HepG2 (cell line): Measurements from ENCODE around the gene ATP9A. TPM values are rescaled to one million over a fixed set of nuclear protein-coding genes. Genes with fewer than 3 reads are reported as not detected.

Source experiments
- ATAC-seq: fragments of 200-7000 bp; cut with Tn5 transposase; 3 replicates; pipeline ENCODE4 v1.9.1; 2020; ENCODE audit warnings: mild to moderate bottlenecking, moderate library complexity
- BruUV-seq: library from RNA; stranded (reverse); fragments of 400-500 nt; replicated peaks from 2 replicates; lab custom pipeline; 2021; lab: Mats Ljungman, UMichigan
- CTCF ChIA-PET: fragments of 300-600 bp; formaldehyde crosslinking; extraction: SDS; loops from one replicate; lab custom pipeline; 2021; ENCODE audit warnings: low total read pairs, inconsistent platforms, low intra/inter-chr PET ratio; lab: Yijun Ruan, JAX
- POLR2A ChIA-PET: fragments of 350-600 bp; sonication (Branson Sonifier 250); formaldehyde crosslinking; loops from one replicate; lab custom pipeline; 2020; ENCODE audit warnings: antibody characterized with exemption, inconsistent platforms; lab: Yijun Ruan, JAX
- DNase-seq: peaks from one replicate; pipeline ENCODE4 v3.0.0-alpha.2; 2015; ENCODE audit warnings: low spot score
- FAIRE-seq: peaks from 3 replicates; lab custom pipeline; 2011; peaks lifted over from hg19 to GRCh38; lab: Jason Lieb, UNC
- H2AFZ ChIP-seq: one replicate; pipeline ENCODE4 v1.6.1; 2011; ENCODE audit warnings: low read length, inconsistent platforms
- H3K27ac ChIP-seq: fragments of 300-600 bp; 3 replicates; pipeline ENCODE4 v1.8.0; 2011; ENCODE audit warnings: mixed run types, mild to moderate bottlenecking, mixed read lengths, low read length, inconsistent platforms; ENCODE audit not compliant: insufficient read depth; ENCODE audit errors: extremely low read length
- H3K27me3 ChIP-seq, 2 experiments: fragments of 200-600 bp in 1 of 2; 2 replicates in 1 of 2; 3 replicates in 1 of 2; pipeline versions ENCODE4 v1.6.0 to v1.8.0; 2011; ENCODE audit warnings: low read length in 2 of 2, mild to moderate bottlenecking in 2 of 2, moderate library complexity in 2 of 2, inconsistent platforms in 1 of 2; ENCODE audit not compliant: insufficient read depth in 2 of 2, control insufficient read depth in 1 of 2
- H3K36me3 ChIP-seq, 2 experiments: fragments of 200-600 bp in 1 of 2; replicated peaks in 1 of 2; 2 replicates in 1 of 2; 3 replicates in 1 of 2; pipeline versions ENCODE4 v1.5.1 to v1.8.0; 2011; ENCODE audit warnings: low read length in 2 of 2, inconsistent platforms in 1 of 2; ENCODE audit not compliant: insufficient read depth in 2 of 2, control insufficient read depth in 1 of 2
- H3K4me1 ChIP-seq: 2 replicates; pipeline ENCODE4 v1.5.1; 2012; ENCODE audit warnings: low read length, inconsistent platforms; ENCODE audit not compliant: insufficient read depth
- H3K4me2 ChIP-seq: 2 replicates; pipeline ENCODE4 v1.6.0; 2011; ENCODE audit warnings: low read depth, low read length, inconsistent platforms
- H3K4me3 ChIP-seq, 3 experiments: fragments of 200-600 bp in 1 of 3; sonication (generic), shearing (Covaris generic) in 1 of 3; replicated peaks in 1 of 3; 2 replicates each; pipeline ENCODE4 v1.5.1; 2011 to 2016; ENCODE audit warnings: low read length in 3 of 3, inconsistent platforms in 2 of 3, low read depth in 2 of 3, mild to moderate bottlenecking in 2 of 3, control low read depth in 1 of 3, mixed read lengths in 1 of 3; ENCODE audit not compliant: insufficient read depth in 1 of 3
- H3K79me2 ChIP-seq: one replicate; pipeline ENCODE4 v1.6.1; 2011; ENCODE audit warnings: low read length, inconsistent platforms; ENCODE audit not compliant: insufficient read depth
- H3K9ac ChIP-seq: 2 replicates; pipeline ENCODE4 v1.6.0; 2011; ENCODE audit warnings: mild to moderate bottlenecking, low read depth, low read length, inconsistent platforms; ENCODE audit not compliant: insufficient read depth
- H3K9me3 ChIP-seq: 2 replicates; pipeline ENCODE4 v1.5.1; 2012; ENCODE audit warnings: mild to moderate bottlenecking, low read length
- H4K20me1 ChIP-seq: 2 replicates; pipeline ENCODE4 v1.6.0; 2011; ENCODE audit warnings: inconsistent platforms, mild to moderate bottlenecking, low read length, moderate library complexity; ENCODE audit not compliant: insufficient read depth
- CENPT ChIP-seq: sonication (generic); formaldehyde crosslinking; IDR thresholded peaks from 2 replicates; pipeline ENCODE4 v1.8.0; 2022; ENCODE audit warnings: low read depth, mild to moderate bottlenecking, moderate library complexity, missing genetic modification reagents
- CREB1 ChIP-seq, 2 experiments: fragments of 450-650 bp in 1 of 2; IDR thresholded peaks; 2 replicates each; pipeline ENCODE4 v1.6.1; 2016 to 2017; ENCODE audit warnings: control low read depth in 1 of 2, mild to moderate bottlenecking in 1 of 2, missing compliant biosample characterization in 1 of 2, missing genetic modification characterization in 1 of 2
- FUBP1 ChIP-seq: sonication (generic); formaldehyde crosslinking; IDR thresholded peaks from 2 replicates; pipeline ENCODE4 v1.5.1; 2020; ENCODE audit warnings: missing genetic modification reagents, mild to moderate bottlenecking, borderline replicate concordance
- MTF2 ChIP-seq: sonication (generic); formaldehyde crosslinking; IDR thresholded peaks from 2 replicates; pipeline ENCODE4 v1.5.0; 2020; ENCODE audit warnings: missing genetic modification reagents, borderline replicate concordance
- ZNF121 ChIP-seq: sonication (generic); formaldehyde crosslinking; IDR thresholded peaks from 2 replicates; pipeline ENCODE4 v1.5.0; 2020; ENCODE audit warnings: mild to moderate bottlenecking, missing genetic modification reagents
- ZNF839 ChIP-seq: sonication (generic); formaldehyde crosslinking; IDR thresholded peaks from 2 replicates; pipeline ENCODE4 v1.4.0; 2020; ENCODE audit warnings: missing genetic modification reagents, mild to moderate bottlenecking, borderline replicate concordance
- WGBS: methylation state at CpG from one replicate; pipeline ENCODE4 v1.1.6; 2017; ENCODE audit warnings: low lambda C conversion rate; 5-methylcytosine and 5-hydroxymethylcytosine counted together
- in situ Hi-C: cut with HindIII; loops from 2 replicates; pipeline ENCODE4 v1.10.0; 2017; ENCODE audit warnings: low pct_unique_long_range_greater_than_20kb; ENCODE audit not compliant: extremely low pct_ligation_motif_present
- intact Hi-C: fragments of 100-400 bp; cut with micrococcal nuclease; formaldehyde crosslinking; loops from one replicate; pipeline ENCODE4 v1.10.0; 2022; ENCODE audit not compliant: unreplicated experiment
- polyA plus RNA-seq, 8 experiments: library from polyadenylated mRNA; depleted of rRNA in 3 of 8; stranded (reverse) in 7 of 8; unstranded in 1 of 8; fragments of >200 nt; fragmentation: Illumina TruSeq in 4 of 8; extraction: Trizol in 4 of 8; gene quantifications; 2 replicates each; pipeline versions ENCODE4 v1.2.1 to v1.2.3, GENCODE V29; 2011 to 2016; ENCODE audit warnings: low read depth in 4 of 8, missing spikeins in 1 of 8, mixed read lengths in 1 of 8; ENCODE audit not compliant: insufficient read depth in 1 of 8
- total RNA-seq, 5 experiments: library from RNA; depleted of rRNA; stranded (reverse); fragments of >200 nt; fragmentation: Illumina TruSeq; extraction: Trizol; gene quantifications; 2 replicates each; pipeline ENCODE4 v1.2.3, GENCODE V29; 2016; ENCODE audit warnings: low read depth in 1 of 5
- TF ChIP-seq, protein P1 (sequence below): sonication (generic); formaldehyde crosslinking; conservative IDR thresholded peaks from 2 replicates; pipeline ENCODE4 v1.4.0; 2020; ENCODE audit warnings: missing genetic modification reagents

The ATP9A gene
- total and polyA plus RNA-seq, 2 of the 13 experiments (the other 11 are each of a cell fraction or from before 2014, with no cell fraction given) = 11.8 to 18.5 TPM

- TF ChIP-seq FUBP1 (no peak), ZNF839 (CRISPR knock-in tag) (no peak), CENPT (CRISPR knock-in tag) (no peak), ZNF121 (no peak), MTF2 (CRISPR knock-in tag) (no peak)
- TF ChIP-seq, protein P1, sequence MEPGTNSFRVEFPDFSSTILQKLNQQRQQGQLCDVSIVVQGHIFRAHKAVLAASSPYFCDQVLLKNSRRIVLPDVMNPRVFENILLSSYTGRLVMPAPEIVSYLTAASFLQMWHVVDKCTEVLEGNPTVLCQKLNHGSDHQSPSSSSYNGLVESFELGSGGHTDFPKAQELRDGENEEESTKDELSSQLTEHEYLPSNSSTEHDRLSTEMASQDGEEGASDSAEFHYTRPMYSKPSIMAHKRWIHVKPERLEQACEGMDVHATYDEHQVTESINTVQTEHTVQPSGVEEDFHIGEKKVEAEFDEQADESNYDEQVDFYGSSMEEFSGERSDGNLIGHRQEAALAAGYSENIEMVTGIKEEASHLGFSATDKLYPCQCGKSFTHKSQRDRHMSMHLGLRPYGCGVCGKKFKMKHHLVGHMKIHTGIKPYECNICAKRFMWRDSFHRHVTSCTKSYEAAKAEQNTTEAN = no peak
Measured at GRCh38 chr20:51633430-51633829, 134.8 kb downstream of the ATP9A start (continued).

DNA sequence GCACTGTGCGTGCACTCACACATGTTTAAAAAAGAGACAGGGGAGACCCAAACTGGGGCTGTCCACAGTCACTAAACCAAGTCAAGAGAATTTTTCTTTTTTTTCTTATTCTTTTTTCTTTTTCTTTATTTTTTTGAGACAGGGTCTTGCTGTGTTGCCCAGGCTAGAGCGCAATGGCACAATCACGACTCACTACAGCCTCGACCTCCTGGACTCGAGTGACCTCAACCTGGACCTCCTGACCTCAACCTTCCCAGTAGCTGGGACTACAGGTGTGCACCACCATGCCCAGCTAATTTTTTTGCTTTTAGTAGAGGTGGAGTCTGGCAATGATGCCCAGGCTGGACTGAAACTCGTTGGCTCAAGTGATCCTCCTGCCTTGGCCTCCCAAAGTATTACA lies 136.2 kb downstream of the ATP9A start:
- no peak for TF ChIP-seq CREB1 (IDR thresholded peaks at IDR 0.05)
- TF ChIP-seq CREB1 (CRISPR knock-in tag; IDR thresholded peaks at IDR 0.05) = no peak
- peak; percentile 78; the same call in 1 of the 2 replicates for TF ChIP-seq ZNF121
- no peaks in the 10 kb centered on the region for H3K27me3 ChIP-seq
- in situ Hi-C loops (no loop called here), intact Hi-C loops (no loop called here)
- H3K36me3 ChIP-seq = peaks cover 6 to 11% of the 10 kb centered on the region in 2 experiments; a peak in 3 of 5 replicates
- peaks cover 30% of the 10 kb centered on the region for H3K4me1 ChIP-seq
- ATAC-seq = no peak
- 93% methylated on average over 6 of the region's 6 CpGs for WGBS
- CTCF ChIA-PET = no interaction called here
- H3K4me3 ChIP-seq = no peak overlapping the region
- POLR2A ChIA-PET = no interaction called here
- no peak overlapping the region for H3K27ac ChIP-seq
- FAIRE-seq = no peak
- DNase-seq = no peak
- no peaks in the 10 kb centered on the region for H4K20me1 ChIP-seq
- no TSS peak for BruUV-seq
- no peak overlapping the region for H2AFZ ChIP-seq
- H3K4me2 ChIP-seq = no peak overlapping the region
- no peaks in the 10 kb centered on the region for H3K79me2 ChIP-seq
- H3K9me3 ChIP-seq = no peaks in the 10 kb centered on the region
- H3K9ac ChIP-seq = no peak overlapping the region
